Right lobe of liver (tissue), 6 donors: ENCODE results near the gene DLG1. TPM values are rescaled to one million over a fixed set of nuclear protein-coding genes. Genes with fewer than 3 reads are reported as not detected.

ENCODE experiments used
- ATAC-seq, 4 donors: fragments of 200-7000 bp; cut with Tn5 transposase; one replicate each; pipeline ENCODE4 v1.9.1; 2020; ENCODE audit warnings: mild to moderate bottlenecking in 4 of 4, moderate library complexity in 4 of 4
- DNase-seq, 3 donors: peaks; one replicate each; pipeline ENCODE4 v3.0.0-alpha.2; 2020
- H3K27ac ChIP-seq, 3 donors: fragments of 200-600 bp; one replicate each; pipeline ENCODE4 v1.8.0; 2022
- H3K27me3 ChIP-seq, 2 donors: fragments of 200-600 bp; one replicate each; pipeline ENCODE4 v1.8.0; 2022
- H3K36me3 ChIP-seq, 4 donors: fragments of 200-600 bp; sonication (generic) in 1 of 4; one replicate each; pipeline versions ENCODE4 v1.5.1 to v1.8.0; 2017 to 2022; ENCODE audit warnings: control low read depth in 1 of 4
- H3K4me1 ChIP-seq, 4 donors: fragments of 200-600 bp; sonication (generic) in 1 of 4; one replicate each; pipeline versions ENCODE4 v1.5.1 to v1.8.0; 2017 to 2022; ENCODE audit warnings: control low read depth in 1 of 4
- H3K4me3 ChIP-seq, 3 donors: fragments of 200-600 bp; one replicate each; pipeline ENCODE4 v1.8.0; 2022
- H3K9me3 ChIP-seq, 4 donors: fragments of 200-600 bp; sonication (generic) in 1 of 4; one replicate each; pipeline versions ENCODE4 v1.5.1 to v1.8.0; 2017 to 2022; ENCODE audit warnings: control low read depth in 1 of 4
- POLR2A ChIP-seq: fragments of 450-650 bp; IDR thresholded peaks from one replicate; pipeline ENCODE4 v1.6.1; 2017; ENCODE audit warnings: antibody characterized with exemption, mild to moderate bottlenecking
- WGBS: methylation state at CpG from one replicate; pipeline ENCODE4 v1.1.6; 2018; ENCODE audit warnings: low coverage, low lambda C conversion rate; ENCODE audit not compliant: insufficient coverage; ENCODE audit errors: missing lambda C conversion rate; 5-methylcytosine and 5-hydroxymethylcytosine counted together
- intact Hi-C, 2 donors: fragments of 100-400 bp; cut with DNase I; formaldehyde crosslinking; loops; one replicate each; pipeline versions ENCODE4 v1.11.2 to v1.14.1; 2022
- total RNA-seq, 6 experiments: library from RNA; depleted of rRNA in 2 of 6; stranded (reverse); fragments of >200 nt in 2 of 6; fragmentation: NEBNext Ultra II Directional in 3 of 6; extraction: Animal tissue kit (Norgen Biotek cat#: 25700) in 3 of 6; gene quantifications; one replicate each; pipeline versions ENCODE4 v1.1.0 to v1.2.4, GENCODE V29; 2016 to 2023
- TF ChIP-seq, protein P1 (sequence below), 4 donors: fragments of 200-600 bp in 3 of 4; fragments of 450-650 bp in 1 of 4; IDR thresholded peaks; one replicate each; pipeline versions ENCODE4 v1.5.1 to v1.8.0; 2016 to 2022; ENCODE audit warnings: antibody characterized with exemption in 4 of 4, mild to moderate bottlenecking in 2 of 4
- donor health status: DM: no; HTN: yes; CAD: no.
- donor health status: DM: no; HTN: no; CAD: no.
- donor health status: DM: no; HTN: no; CAD: no.
- donor health status: DM: no; HTN: yes; CAD: no.
- donor health status: DM: no; HTN: yes; CAD: no.

The DLG1 gene
- total RNA-seq, 6 experiments from 2014 or later = 36.1 to 50.2 (median 44.2) TPM

DNA sequence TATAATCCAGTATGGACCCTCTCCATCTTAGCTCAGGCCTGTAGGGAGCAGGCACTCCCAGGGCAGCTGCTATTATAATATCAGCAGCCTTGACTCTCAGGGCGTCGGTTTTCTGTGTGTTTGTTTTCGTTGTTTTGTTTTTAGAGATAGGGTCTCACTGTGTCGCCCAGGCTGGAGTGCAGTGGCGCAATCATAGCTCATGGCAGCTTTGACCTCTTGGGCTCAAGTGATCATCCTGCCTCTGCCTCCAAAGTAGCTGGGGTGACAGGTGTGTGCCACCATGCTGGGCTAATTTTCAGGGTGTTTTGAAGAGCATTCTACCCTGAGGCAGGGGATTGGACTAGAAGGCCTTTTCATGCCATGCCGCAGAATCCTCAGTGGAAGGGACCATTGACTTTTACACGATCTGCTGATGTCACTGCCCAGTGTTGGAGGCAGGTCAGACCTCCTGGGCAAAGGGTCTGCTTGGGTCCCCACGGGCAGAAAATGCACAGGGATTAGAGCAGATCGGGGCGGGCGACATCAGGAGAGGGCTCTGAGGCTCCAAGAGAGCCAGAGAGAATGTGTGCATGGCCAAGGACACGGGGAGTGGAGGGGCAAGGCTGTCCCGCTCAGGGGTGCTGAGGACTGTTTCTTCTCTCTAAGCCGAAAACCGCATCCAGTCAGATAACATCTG is 276.5 kb downstream of the DLG1 start:
- DNase-seq (no peak), ATAC-seq (no peak)
- WGBS = 80% methylated on average over 10 of the region's 15 CpGs

DNA sequence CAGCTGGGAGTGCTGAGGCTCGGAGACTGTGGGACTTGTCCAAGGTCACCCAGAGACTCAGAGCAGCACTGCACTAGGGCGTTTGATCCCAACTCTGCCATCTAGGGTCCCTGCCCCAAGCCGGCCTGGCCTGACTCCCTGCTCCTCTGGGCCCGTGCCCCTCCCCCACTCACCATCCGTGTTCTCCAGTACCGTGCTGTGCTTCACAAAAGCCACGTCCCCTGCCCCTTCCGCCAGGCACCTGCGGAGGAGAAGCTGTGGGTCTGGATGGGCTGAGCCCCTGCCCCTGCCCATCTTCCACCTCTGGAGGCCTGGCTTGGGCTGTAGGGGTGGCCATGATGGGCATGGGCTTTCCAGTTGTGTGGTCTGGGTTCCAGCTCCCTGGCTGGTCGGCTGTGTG is 277.2 kb downstream of the DLG1 start:
- Histone ChIP-seq H3K27ac (no peak overlapping the region), H3K4me3 (no peak overlapping the region), H3K36me3 (no peaks in the 10 kb centered on the region), H3K9me3 (no peaks in the 10 kb centered on the region), H3K4me1 (no peaks in the 10 kb centered on the region), H3K27me3 (no peaks in the 10 kb centered on the region)
- TF ChIP-seq POLR2A = no peak
- TF ChIP-seq, protein P1, sequence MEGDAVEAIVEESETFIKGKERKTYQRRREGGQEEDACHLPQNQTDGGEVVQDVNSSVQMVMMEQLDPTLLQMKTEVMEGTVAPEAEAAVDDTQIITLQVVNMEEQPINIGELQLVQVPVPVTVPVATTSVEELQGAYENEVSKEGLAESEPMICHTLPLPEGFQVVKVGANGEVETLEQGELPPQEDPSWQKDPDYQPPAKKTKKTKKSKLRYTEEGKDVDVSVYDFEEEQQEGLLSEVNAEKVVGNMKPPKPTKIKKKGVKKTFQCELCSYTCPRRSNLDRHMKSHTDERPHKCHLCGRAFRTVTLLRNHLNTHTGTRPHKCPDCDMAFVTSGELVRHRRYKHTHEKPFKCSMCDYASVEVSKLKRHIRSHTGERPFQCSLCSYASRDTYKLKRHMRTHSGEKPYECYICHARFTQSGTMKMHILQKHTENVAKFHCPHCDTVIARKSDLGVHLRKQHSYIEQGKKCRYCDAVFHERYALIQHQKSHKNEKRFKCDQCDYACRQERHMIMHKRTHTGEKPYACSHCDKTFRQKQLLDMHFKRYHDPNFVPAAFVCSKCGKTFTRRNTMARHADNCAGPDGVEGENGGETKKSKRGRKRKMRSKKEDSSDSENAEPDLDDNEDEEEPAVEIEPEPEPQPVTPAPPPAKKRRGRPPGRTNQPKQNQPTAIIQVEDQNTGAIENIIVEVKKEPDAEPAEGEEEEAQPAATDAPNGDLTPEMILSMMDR (IDR thresholded peaks at IDR 0.05) = no peak
- no peak for ATAC-seq
- 61% methylated on average over 6 of the region's 10 CpGs for WGBS
- intact Hi-C loops = no loop called here
- no peak for DNase-seq

More for the DNA sequence above, 276.5 kb downstream of the DLG1 start:
- no peak overlapping the region for H3K27ac ChIP-seq
- TF ChIP-seq POLR2A = no peak
- TF ChIP-seq, protein P1 (IDR thresholded peaks at IDR 0.05) = no peak
- no peaks in the 10 kb centered on the region for H3K9me3 ChIP-seq
- H3K27me3 ChIP-seq = no peaks in the 10 kb centered on the region
- no peaks in the 10 kb centered on the region for H3K4me1 ChIP-seq
- H3K36me3 ChIP-seq = no peaks in the 10 kb centered on the region
- no peak overlapping the region for H3K4me3 ChIP-seq
- intact Hi-C loops = no loop called here

DNA sequence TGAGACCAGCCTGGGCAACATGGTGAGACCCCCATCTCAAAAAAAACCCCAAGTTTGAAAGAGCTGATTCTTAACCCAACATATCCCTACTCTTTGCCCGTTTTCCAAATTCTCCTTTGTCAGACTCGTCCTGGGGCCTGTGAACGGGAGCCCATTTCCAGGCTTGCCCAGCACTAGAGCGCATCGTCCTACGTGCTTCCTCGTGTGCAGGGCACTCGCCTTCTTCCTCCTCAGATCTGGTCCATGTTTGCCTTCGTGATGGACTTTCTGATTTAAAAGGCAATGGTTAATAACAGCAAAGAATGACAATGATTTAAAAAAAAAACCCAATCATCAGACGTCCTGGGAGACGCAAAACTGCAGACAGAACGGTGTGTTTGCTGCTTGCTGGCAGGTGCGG is 278.9 kb downstream of the DLG1 start:
- ATAC-seq (no peak), DNase-seq (peak in 1 of 3 donors; percentile 17)
- TF ChIP-seq POLR2A = no peak
- TF ChIP-seq, protein P1 (IDR thresholded peaks at IDR 0.05) = no peak
- no peak overlapping the region for H3K4me3 ChIP-seq
- no peak overlapping the region for H3K27ac ChIP-seq
- intact Hi-C loops = no loop called here
- H3K27me3 ChIP-seq = no peaks in the 10 kb centered on the region
- H3K4me1 ChIP-seq = no peaks in the 10 kb centered on the region
- no peaks in the 10 kb centered on the region for H3K9me3 ChIP-seq
- H3K36me3 ChIP-seq = no peaks in the 10 kb centered on the region
- 86% methylated on average over 10 of the region's 13 CpGs for WGBS

DNA sequence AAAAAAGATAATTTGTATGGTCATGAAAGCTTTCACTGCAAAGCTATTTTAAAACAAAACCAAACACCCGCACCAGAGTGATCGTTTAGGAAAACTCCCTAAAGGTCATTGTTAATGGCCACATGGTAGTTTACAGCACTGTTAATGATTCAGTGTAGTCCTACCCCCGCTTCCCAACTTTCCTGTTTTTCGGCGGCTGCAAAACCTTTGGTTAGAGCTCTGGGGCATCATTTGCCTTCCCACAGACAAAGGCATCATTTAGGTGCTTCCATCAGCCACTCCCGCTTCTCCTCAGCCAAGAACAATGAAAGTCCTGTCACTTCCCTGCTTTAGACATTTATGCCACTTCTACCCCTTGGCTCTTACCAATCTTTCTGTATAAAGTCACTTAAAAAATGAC is 279.4 kb downstream of the DLG1 start:
- WGBS = 64% methylated on average over 6 of the region's 6 CpGs
- Histone ChIP-seq H3K27ac (no peak overlapping the region), H3K9me3 (no peaks in the 10 kb centered on the region), H3K27me3 (no peaks in the 10 kb centered on the region), H3K4me1 (no peaks in the 10 kb centered on the region), H3K4me3 (no peak overlapping the region), H3K36me3 (no peaks in the 10 kb centered on the region)
- no peak for DNase-seq
- intact Hi-C loops = no loop called here
- no peak for ATAC-seq
- TF ChIP-seq, protein P1 (IDR thresholded peaks at IDR 0.05) = no peak
- TF ChIP-seq POLR2A = no peak
